HCT116 (cell line): ENCODE results near the gene ANTXR2. TPM values are rescaled to one million over a fixed set of nuclear protein-coding genes. Genes with fewer than 3 reads are reported as not detected.

Experiments
- ATAC-seq: fragments of 200-7000 bp; cut with Tn5 transposase; 2 replicates; pipeline ENCODE4 v1.9.1; 2020; ENCODE audit warnings: mild to moderate bottlenecking, moderate library complexity
- BruUV-seq: library from RNA; stranded (reverse); fragments of 400-500 nt; replicated peaks from 2 replicates; lab custom pipeline; 2021; lab: Mats Ljungman, UMichigan
- CTCF ChIA-PET: fragments of 300-600 bp; sonication (Branson Sonifier 250); formaldehyde crosslinking; loops from one replicate; lab custom pipeline; 2021; ENCODE audit warnings: antibody characterized with exemption; lab: Charles Lee
- POLR2A ChIA-PET: fragments of 300-600, 350-600 bp; sonication (Branson Sonifier 250); formaldehyde crosslinking; loops from one replicate; lab custom pipeline; 2021; ENCODE audit warnings: antibody characterized with exemption; lab: Charles Lee
- RAD21 ChIA-PET, 2 experiments: fragments of 300-600 bp; sonication (Branson Sonifier 250); formaldehyde crosslinking; loops; one replicate each; lab custom pipeline; 2023; ENCODE audit warnings: low total read pairs in 2 of 2; ENCODE audit not compliant: uncharacterized antibody in 2 of 2, unreplicated experiment in 2 of 2, low non-redundant PET in 1 of 2; lab: Charles Lee
- DNase-seq: peaks from one replicate; pipeline ENCODE4 v3.0.0-alpha.2; 2010; ENCODE audit warnings: low read depth, low spot score
- H2AFZ ChIP-seq: fragments of 200-600 bp; shearing (Covaris generic), sonication (generic); 2 replicates; pipeline ENCODE4 v1.6.1; 2017; ENCODE audit warnings: low read depth, mixed run types, mixed read lengths, antibody characterized with exemption, low read length; ENCODE audit not compliant: poor library complexity, severe bottlenecking
- H3K27ac ChIP-seq: 2 replicates; pipeline ENCODE4 v1.5.1; 2012; ENCODE audit warnings: low read depth, low read length
- H3K27me3 ChIP-seq: fragments of 200-600 bp; sonication (generic); 2 replicates; pipeline ENCODE4 v1.6.1; 2016; ENCODE audit warnings: mixed run types, low read length, mixed read lengths; ENCODE audit not compliant: insufficient read depth
- H3K36me3 ChIP-seq, 2 experiments: fragments of 200-500 bp in 1 of 2; fragments of 200-600 bp in 1 of 2; sonication (Bioruptor generic) in 1 of 2; sonication (generic) in 1 of 2; 2 replicates each; pipeline versions ENCODE4 v1.5.1 to v1.6.1; 2014 to 2016; ENCODE audit warnings: low read length in 2 of 2, inconsistent platforms in 1 of 2, mixed read lengths in 1 of 2, mixed run types in 1 of 2; ENCODE audit not compliant: insufficient read depth in 2 of 2, control insufficient read depth in 1 of 2
- H3K4me1 ChIP-seq, 2 experiments: fragments of 200-600 bp in 1 of 2; sonication (generic) in 1 of 2; 2 replicates each; pipeline versions ENCODE4 v1.5.1 to v1.6.1; 2012 to 2017; ENCODE audit warnings: low read length in 2 of 2, inconsistent platforms in 1 of 2, mild to moderate bottlenecking in 1 of 2, mixed read lengths in 1 of 2, mixed run types in 1 of 2, moderate library complexity in 1 of 2; ENCODE audit not compliant: insufficient read depth in 2 of 2, control insufficient read depth in 1 of 2
- H3K4me2 ChIP-seq: fragments of 200-600 bp; sonication (generic); 2 replicates; pipeline ENCODE4 v1.6.1; 2017; ENCODE audit warnings: mixed run types, low read length, mixed read lengths
- H3K4me3 ChIP-seq, 2 experiments: fragments of 200-600 bp in 1 of 2; sonication (generic) in 1 of 2; replicated peaks in 1 of 2; 2 replicates each; pipeline ENCODE4 v1.5.1; 2011 to 2016; ENCODE audit warnings: low read length in 2 of 2, control low read depth in 1 of 2, low read depth in 1 of 2, mild to moderate bottlenecking in 1 of 2, mixed read lengths in 1 of 2, mixed run types in 1 of 2
- H3K79me2 ChIP-seq: fragments of 200-600 bp; sonication (generic); 2 replicates; pipeline ENCODE4 v1.6.1; 2017; ENCODE audit warnings: mild to moderate bottlenecking, mixed run types, low read length, moderate library complexity, mixed read lengths; ENCODE audit not compliant: insufficient read depth
- H3K9ac ChIP-seq: fragments of 200-600 bp; sonication (generic); 2 replicates; pipeline ENCODE4 v1.6.1; 2016; ENCODE audit warnings: low read length, mixed read lengths
- H3K9me2 ChIP-seq: fragments of 200-600 bp; sonication (generic), shearing (Covaris generic); 2 replicates; pipeline ENCODE4 v1.6.1; 2017; ENCODE audit warnings: mixed run types, mild to moderate bottlenecking, moderate library complexity; ENCODE audit not compliant: insufficient read depth
- H3K9me3 ChIP-seq, 2 experiments: fragments of 200-500 bp in 1 of 2; fragments of 200-600 bp in 1 of 2; sonication (Bioruptor generic) in 1 of 2; sonication (generic) in 1 of 2; 2 replicates each; pipeline ENCODE4 v1.6.1; 2014 to 2017; ENCODE audit warnings: low read length in 2 of 2, mixed read lengths in 2 of 2, inconsistent platforms in 1 of 2, low read depth in 1 of 2, mild to moderate bottlenecking in 1 of 2, mixed run types in 1 of 2, moderate library complexity in 1 of 2; ENCODE audit not compliant: control insufficient read depth in 1 of 2, insufficient read depth in 1 of 2
- H4K20me1 ChIP-seq: fragments of 200-600 bp; sonication (generic), shearing (Covaris generic); 2 replicates; pipeline ENCODE4 v1.6.1; 2017; ENCODE audit warnings: mixed run types, mild to moderate bottlenecking, moderate library complexity; ENCODE audit not compliant: insufficient read depth
- CBX3 ChIP-seq: IDR thresholded peaks from 2 replicates; pipeline ENCODE4 v1.6.1; 2012; ENCODE audit warnings: low read depth
- CEBPB ChIP-seq: IDR thresholded peaks from 2 replicates; pipeline ENCODE4 v1.6.1; 2012; ENCODE audit warnings: low read depth
- EGR1 ChIP-seq: IDR thresholded peaks from 2 replicates; pipeline ENCODE4 v1.6.1; 2012; ENCODE audit warnings: low read depth
- ELF1 ChIP-seq: IDR thresholded peaks from 2 replicates; pipeline ENCODE4 v1.6.1; 2012; ENCODE audit warnings: low read depth, borderline replicate concordance
- EZH2phosphoT487 ChIP-seq: fragments of 200-600 bp; IDR thresholded peaks from 2 replicates; pipeline ENCODE4 v1.6.1; 2018; ENCODE audit warnings: antibody characterized with exemption, borderline replicate concordance
- JUND ChIP-seq: IDR thresholded peaks from 2 replicates; pipeline ENCODE4 v1.6.1; 2012
- POLR2A ChIP-seq: IDR thresholded peaks from 2 replicates; pipeline ENCODE4 v1.7.0; 2011; ENCODE audit warnings: borderline replicate concordance; ENCODE audit not compliant: insufficient read depth, insufficient read length; ENCODE audit errors: extremely low read depth
- POLR2AphosphoS5 ChIP-seq: IDR thresholded peaks from 2 replicates; pipeline ENCODE4 v1.6.1; 2011; ENCODE audit warnings: mild to moderate bottlenecking, low read depth, low read length, moderate library complexity
- RAD21 ChIP-seq: IDR thresholded peaks from 2 replicates; pipeline ENCODE4 v1.6.1; 2012; ENCODE audit warnings: low read depth, mild to moderate bottlenecking
- SIN3A ChIP-seq: IDR thresholded peaks from 2 replicates; pipeline ENCODE4 v1.6.1; 2012; ENCODE audit warnings: low read depth
- SP1 ChIP-seq: IDR thresholded peaks from 2 replicates; pipeline ENCODE4 v1.6.1; 2012; ENCODE audit warnings: low read depth
- TCF7L2 ChIP-seq: IDR thresholded peaks from 2 replicates; pipeline ENCODE4 v1.7.0; 2011; ENCODE audit warnings: borderline replicate concordance, inconsistent platforms; ENCODE audit not compliant: insufficient read depth, insufficient read length; ENCODE audit errors: extremely low read depth
- YY1 ChIP-seq: IDR thresholded peaks from 2 replicates; pipeline ENCODE4 v1.6.1; 2011; ENCODE audit warnings: low read length, low read depth, moderate library complexity, mild to moderate bottlenecking; ENCODE audit not compliant: insufficient replicate concordance; ENCODE audit errors: extremely low read depth
- ZNF274 ChIP-seq: fragments of 200-500 bp; sonication (Bioruptor generic); IDR thresholded peaks from 2 replicates; pipeline ENCODE4 v1.6.1; 2014; ENCODE audit warnings: mild to moderate bottlenecking, low read depth, low read length, inconsistent platforms
- intact Hi-C: fragments of 100-400 bp; cut with micrococcal nuclease; formaldehyde crosslinking; loops from 2 replicates; pipeline ENCODE4 v1.10.0; 2022
- total RNA-seq: library from RNA; stranded (reverse); gene quantifications from one replicate; pipeline ENCODE4 v1.2.1, GENCODE V29; 2021; ENCODE audit not compliant: unreplicated experiment
- TF ChIP-seq, protein P1 (sequence below): IDR thresholded peaks from 2 replicates; pipeline ENCODE4 v1.6.1; 2012; ENCODE audit warnings: low read depth
- TF ChIP-seq, protein P2 (sequence below): IDR thresholded peaks from 2 replicates; pipeline ENCODE4 v1.6.1; 2012
- TF ChIP-seq, protein P3 (sequence below): IDR thresholded peaks from 2 replicates; pipeline ENCODE4 v1.6.1; 2011; ENCODE audit warnings: mild to moderate bottlenecking, low read length, moderate library complexity; ENCODE audit not compliant: insufficient replicate concordance; ENCODE audit errors: extremely low read depth
- TF ChIP-seq, protein P4 (sequence below): IDR thresholded peaks from 2 replicates; pipeline ENCODE4 v1.6.1; 2012
- TF ChIP-seq, protein P5 (sequence below), 3 experiments: fragments of 200-600 bp in 1 of 3; sonication (generic) in 1 of 3; IDR thresholded peaks in 2 of 3; conservative IDR thresholded peaks in 1 of 3; 2 replicates each; pipeline ENCODE4 v1.5.1; 2012 to 2017; ENCODE audit warnings: low read depth in 2 of 3, low read length in 2 of 3, antibody characterized with exemption in 1 of 3, borderline replicate concordance in 1 of 3, control low read depth in 1 of 3, mild to moderate bottlenecking in 1 of 3, mixed read lengths in 1 of 3, mixed run types in 1 of 3, moderate library complexity in 1 of 3; ENCODE audit not compliant: insufficient read depth in 1 of 3

Gene ANTXR2
- total RNA-seq, 1 experiment from 2014 or later, result 6.3 TPM

DNA sequence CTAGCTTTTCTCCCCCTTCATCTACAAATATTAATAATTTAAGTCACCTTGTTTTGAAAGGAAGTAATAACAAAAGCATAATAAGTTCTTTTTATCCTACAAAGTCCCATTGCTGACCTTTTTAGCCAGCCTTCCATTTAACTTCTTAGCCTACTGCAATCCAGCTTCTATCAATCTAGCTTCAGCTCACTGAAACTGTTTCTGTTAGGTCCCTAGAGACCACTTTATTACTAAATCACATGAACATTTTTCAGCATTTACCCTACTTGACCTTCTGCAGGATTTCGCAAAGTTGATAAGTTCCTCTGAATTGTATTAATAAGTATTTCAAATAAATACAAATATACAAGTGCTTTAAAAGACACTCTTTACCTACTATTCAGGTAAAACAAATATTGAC, 186.5 kb downstream of the ANTXR2 start:
- BruUV-seq, result no TSS peak
- intact Hi-C loops, result no loop called here
- DNase-seq (no peak), ATAC-seq (no peak)
- H3K9ac ChIP-seq, result no peak overlapping the region
- ChIA-PET CTCF (no interaction called here), RAD21 (no interaction called here), POLR2A (no interaction called here)
- H3K4me1 ChIP-seq, result no peaks in the 10 kb centered on the region
- no peaks in the 10 kb centered on the region for H3K36me3 ChIP-seq
- no peaks in the 10 kb centered on the region for H3K9me2 ChIP-seq
- no peak overlapping the region for H2AFZ ChIP-seq
- H3K27me3 ChIP-seq, result no peaks in the 10 kb centered on the region
- no peak overlapping the region for H3K4me3 ChIP-seq
- no peak overlapping the region for H3K27ac ChIP-seq
- H3K79me2 ChIP-seq, result no peaks in the 10 kb centered on the region
- no peaks in the 10 kb centered on the region for H3K9me3 ChIP-seq
- H4K20me1 ChIP-seq, result no peaks in the 10 kb centered on the region
- TF ChIP-seq JUND (no peak), EZH2phosphoT487 (no peak), RAD21 (no peak), SIN3A (no peak), SP1 (no peak), POLR2A (no peak), CEBPB (no peak), ZNF274 (no peak), CBX3 (no peak), YY1 (no peak), POLR2AphosphoS5 (no peak), ELF1 (no peak), EGR1 (no peak), TCF7L2 (no peak)
- TF ChIP-seq, protein P1, sequence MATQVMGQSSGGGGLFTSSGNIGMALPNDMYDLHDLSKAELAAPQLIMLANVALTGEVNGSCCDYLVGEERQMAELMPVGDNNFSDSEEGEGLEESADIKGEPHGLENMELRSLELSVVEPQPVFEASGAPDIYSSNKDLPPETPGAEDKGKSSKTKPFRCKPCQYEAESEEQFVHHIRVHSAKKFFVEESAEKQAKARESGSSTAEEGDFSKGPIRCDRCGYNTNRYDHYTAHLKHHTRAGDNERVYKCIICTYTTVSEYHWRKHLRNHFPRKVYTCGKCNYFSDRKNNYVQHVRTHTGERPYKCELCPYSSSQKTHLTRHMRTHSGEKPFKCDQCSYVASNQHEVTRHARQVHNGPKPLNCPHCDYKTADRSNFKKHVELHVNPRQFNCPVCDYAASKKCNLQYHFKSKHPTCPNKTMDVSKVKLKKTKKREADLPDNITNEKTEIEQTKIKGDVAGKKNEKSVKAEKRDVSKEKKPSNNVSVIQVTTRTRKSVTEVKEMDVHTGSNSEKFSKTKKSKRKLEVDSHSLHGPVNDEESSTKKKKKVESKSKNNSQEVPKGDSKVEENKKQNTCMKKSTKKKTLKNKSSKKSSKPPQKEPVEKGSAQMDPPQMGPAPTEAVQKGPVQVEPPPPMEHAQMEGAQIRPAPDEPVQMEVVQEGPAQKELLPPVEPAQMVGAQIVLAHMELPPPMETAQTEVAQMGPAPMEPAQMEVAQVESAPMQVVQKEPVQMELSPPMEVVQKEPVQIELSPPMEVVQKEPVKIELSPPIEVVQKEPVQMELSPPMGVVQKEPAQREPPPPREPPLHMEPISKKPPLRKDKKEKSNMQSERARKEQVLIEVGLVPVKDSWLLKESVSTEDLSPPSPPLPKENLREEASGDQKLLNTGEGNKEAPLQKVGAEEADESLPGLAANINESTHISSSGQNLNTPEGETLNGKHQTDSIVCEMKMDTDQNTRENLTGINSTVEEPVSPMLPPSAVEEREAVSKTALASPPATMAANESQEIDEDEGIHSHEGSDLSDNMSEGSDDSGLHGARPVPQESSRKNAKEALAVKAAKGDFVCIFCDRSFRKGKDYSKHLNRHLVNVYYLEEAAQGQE, result no peak
- TF ChIP-seq, protein P2, sequence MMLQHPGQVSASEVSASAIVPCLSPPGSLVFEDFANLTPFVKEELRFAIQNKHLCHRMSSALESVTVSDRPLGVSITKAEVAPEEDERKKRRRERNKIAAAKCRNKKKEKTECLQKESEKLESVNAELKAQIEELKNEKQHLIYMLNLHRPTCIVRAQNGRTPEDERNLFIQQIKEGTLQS, result no peak
- TF ChIP-seq, protein P3, sequence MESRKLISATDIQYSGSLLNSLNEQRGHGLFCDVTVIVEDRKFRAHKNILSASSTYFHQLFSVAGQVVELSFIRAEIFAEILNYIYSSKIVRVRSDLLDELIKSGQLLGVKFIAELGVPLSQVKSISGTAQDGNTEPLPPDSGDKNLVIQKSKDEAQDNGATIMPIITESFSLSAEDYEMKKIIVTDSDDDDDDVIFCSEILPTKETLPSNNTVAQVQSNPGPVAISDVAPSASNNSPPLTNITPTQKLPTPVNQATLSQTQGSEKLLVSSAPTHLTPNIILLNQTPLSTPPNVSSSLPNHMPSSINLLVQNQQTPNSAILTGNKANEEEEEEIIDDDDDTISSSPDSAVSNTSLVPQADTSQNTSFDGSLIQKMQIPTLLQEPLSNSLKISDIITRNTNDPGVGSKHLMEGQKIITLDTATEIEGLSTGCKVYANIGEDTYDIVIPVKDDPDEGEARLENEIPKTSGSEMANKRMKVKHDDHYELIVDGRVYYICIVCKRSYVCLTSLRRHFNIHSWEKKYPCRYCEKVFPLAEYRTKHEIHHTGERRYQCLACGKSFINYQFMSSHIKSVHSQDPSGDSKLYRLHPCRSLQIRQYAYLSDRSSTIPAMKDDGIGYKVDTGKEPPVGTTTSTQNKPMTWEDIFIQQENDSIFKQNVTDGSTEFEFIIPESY, result no peak
- TF ChIP-seq, protein P4, sequence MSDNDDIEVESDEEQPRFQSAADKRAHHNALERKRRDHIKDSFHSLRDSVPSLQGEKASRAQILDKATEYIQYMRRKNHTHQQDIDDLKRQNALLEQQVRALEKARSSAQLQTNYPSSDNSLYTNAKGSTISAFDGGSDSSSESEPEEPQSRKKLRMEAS, result no peak
- TF ChIP-seq, protein P5, sequence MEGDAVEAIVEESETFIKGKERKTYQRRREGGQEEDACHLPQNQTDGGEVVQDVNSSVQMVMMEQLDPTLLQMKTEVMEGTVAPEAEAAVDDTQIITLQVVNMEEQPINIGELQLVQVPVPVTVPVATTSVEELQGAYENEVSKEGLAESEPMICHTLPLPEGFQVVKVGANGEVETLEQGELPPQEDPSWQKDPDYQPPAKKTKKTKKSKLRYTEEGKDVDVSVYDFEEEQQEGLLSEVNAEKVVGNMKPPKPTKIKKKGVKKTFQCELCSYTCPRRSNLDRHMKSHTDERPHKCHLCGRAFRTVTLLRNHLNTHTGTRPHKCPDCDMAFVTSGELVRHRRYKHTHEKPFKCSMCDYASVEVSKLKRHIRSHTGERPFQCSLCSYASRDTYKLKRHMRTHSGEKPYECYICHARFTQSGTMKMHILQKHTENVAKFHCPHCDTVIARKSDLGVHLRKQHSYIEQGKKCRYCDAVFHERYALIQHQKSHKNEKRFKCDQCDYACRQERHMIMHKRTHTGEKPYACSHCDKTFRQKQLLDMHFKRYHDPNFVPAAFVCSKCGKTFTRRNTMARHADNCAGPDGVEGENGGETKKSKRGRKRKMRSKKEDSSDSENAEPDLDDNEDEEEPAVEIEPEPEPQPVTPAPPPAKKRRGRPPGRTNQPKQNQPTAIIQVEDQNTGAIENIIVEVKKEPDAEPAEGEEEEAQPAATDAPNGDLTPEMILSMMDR (IDR thresholded peaks at IDR 0.05 in 2 of 3, conservative IDR thresholded peaks at IDR 0.05 in 1 of 3; ENCODE audit: borderline replicate concordance in 1 of 3, insufficient read depth in 1 of 3, low read depth in 2 of 3, low read length in 2 of 3), result no peak
- no peak overlapping the region for H3K4me2 ChIP-seq
